Retinal pigment epithelial cell (primary cell): ENCODE results near the gene PABPN1L.
"Not testable (repeated sequence)": the region's sequence is repeated elsewhere in the genome, so short reads cannot be mapped to it uniquely, and the experiment has no call there.

Experiments used
- DNase-seq: peaks from one replicate; pipeline ENCODE4 v3.0.0-alpha.2; 2010; ENCODE audit warnings: low read depth
- H3K4me3 ChIP-seq: 2 replicates; pipeline ENCODE4 v1.5.1; 2011; ENCODE audit warnings: mild to moderate bottlenecking, low read length, control low read depth, moderate library complexity
- CTCF ChIP-seq: conservative IDR thresholded peaks from 2 replicates; pipeline ENCODE4 v1.5.1; 2011; ENCODE audit warnings: low read depth, low read length, control low read depth, inconsistent platforms

The PABPN1L gene

GRCh38 chr16:88893127-88893968, 26.9 kb upstream of the PABPN1L start:
- no peak for TF ChIP-seq CTCF
- H3K4me3 ChIP-seq = no peak overlapping the region
- no peak for DNase-seq

- no peak for TF ChIP-seq CTCF
- DNase-seq = no peak
- no peak overlapping the region for H3K4me3 ChIP-seq
Observed at GRCh38 chr16:88892065-88892464, 25.6 kb upstream of the PABPN1L start.

- H3K4me3 ChIP-seq = no peak overlapping the region
- DNase-seq = no peak
- TF ChIP-seq CTCF = no peak
Observed at GRCh38 chr16:88891083-88891482, 24.6 kb upstream of the PABPN1L start.

- not testable (repeated sequence) for H3K4me3 ChIP-seq, DNase-seq
Observed at GRCh38 chr16:88889702-88890352, 23.4 kb upstream of the PABPN1L start.

- no peak overlapping the region for H3K4me3 ChIP-seq
- TF ChIP-seq CTCF = no peak
- DNase-seq = no peak
Observed at GRCh38 chr16:88888461-88889387, 22.3 kb upstream of the PABPN1L start.

GRCh38 chr16:88888057-88888456, 21.6 kb upstream of the PABPN1L start:
- no peak for DNase-seq
- TF ChIP-seq CTCF = no peak
- no peak overlapping the region for H3K4me3 ChIP-seq

GRCh38 chr16:88886845-88887521, 20.5 kb upstream of the PABPN1L start:
- H3K4me3 ChIP-seq = no peak overlapping the region
- no peak for DNase-seq

More at GRCh38 chr16:88886845-88887521, 20.5 kb upstream of the PABPN1L start:
- no peak for TF ChIP-seq CTCF
